Measurements from ENCODE around the gene DSEL. TPM values are rescaled to one million over a fixed set of nuclear protein-coding genes. Genes with fewer than 3 reads are reported as not detected.

DSEL gene
- total RNA-seq, result 3.4 TPM
- long read RNA-seq, full-length matches to known transcripts, result 4 of 4 reads
- long read RNA-seq, partial matches to known transcripts, result 0 of 4 reads
- long read RNA-seq, other reads (novel, unspliced or antisense), result 0 of 4 reads

DNA sequence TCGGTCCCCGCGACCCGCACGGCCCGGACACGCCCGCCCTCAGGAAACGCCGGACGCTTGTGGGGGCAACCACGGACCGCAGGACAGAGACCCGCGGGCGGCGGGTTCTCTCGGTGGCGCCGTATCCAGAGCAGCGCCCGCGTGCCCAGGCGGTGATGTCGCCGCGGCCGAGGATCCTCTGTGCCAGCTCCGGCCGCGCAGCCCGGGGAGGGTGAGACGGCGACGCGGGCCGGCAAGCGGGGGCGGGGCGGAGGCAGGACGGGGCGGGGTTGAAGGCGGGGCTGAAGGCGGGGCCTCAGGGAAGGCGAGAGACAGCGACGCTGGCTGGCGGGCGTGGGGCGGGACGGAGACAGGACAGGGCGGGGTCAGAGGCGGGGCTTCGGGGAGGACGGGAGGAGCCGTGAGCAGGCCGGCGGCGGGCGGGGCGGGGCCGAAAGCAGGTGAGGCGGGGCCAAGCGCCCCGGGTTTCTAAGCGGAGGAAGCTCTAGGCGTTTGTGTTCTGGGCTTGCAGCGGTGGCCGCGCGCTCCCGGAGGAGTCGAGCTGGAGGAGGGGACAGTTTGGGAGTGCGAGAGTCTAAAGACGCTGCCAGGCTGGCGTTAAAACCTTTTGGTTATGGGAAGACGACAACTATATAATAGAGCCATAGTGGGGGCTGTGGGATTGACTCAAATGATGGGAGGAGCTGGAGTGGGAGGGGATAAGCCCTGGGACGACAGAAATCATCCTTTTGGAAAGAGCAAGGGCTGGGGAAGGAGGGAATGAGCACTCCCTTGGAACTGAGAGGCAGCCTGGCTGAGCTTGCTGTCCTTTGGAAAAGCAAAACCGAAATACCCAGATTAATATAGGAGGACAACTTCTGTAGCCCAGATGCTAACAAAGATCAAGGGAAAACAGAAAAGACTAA is at the start of gene DSEL:
TSS of gene DSEL (minus strand) at position 182 of the 905 bp plus-strand sequence. CDS start 2,112 bp downstream, outside the sequence.
- intact Hi-C loops (cut with DNase I), result loop anchor here (10.0 kb wide), 1 partner anchor 1148 kb away; no protein-coding TSS in a partner anchor

DNA sequence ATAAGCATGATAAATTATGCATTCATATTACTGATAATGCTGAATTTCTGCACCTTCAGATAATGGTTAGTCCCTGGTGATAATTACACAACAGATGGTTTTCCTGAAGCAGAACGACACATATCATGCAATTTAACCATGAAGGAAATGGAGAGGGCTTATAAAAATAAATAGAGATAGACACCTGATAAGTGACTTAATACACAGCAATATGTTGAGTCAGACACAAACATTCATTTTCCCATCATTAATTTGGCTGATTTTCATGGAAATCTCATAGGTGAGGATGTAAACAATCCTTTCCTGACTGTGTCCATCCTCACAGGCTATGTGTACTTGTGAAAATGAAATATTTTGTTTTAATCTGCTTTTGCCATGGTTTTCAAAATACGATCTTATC is 36.9 kb upstream of the DSEL start:
- no peak for DNase-seq (ENCODE audit: low spot score)
- intact Hi-C loops (cut with DNase I), result no loop called here

More for the DNA sequence above, at the start of gene DSEL:
- peak; percentile 98 for DNase-seq (ENCODE audit: low spot score)

DNA sequence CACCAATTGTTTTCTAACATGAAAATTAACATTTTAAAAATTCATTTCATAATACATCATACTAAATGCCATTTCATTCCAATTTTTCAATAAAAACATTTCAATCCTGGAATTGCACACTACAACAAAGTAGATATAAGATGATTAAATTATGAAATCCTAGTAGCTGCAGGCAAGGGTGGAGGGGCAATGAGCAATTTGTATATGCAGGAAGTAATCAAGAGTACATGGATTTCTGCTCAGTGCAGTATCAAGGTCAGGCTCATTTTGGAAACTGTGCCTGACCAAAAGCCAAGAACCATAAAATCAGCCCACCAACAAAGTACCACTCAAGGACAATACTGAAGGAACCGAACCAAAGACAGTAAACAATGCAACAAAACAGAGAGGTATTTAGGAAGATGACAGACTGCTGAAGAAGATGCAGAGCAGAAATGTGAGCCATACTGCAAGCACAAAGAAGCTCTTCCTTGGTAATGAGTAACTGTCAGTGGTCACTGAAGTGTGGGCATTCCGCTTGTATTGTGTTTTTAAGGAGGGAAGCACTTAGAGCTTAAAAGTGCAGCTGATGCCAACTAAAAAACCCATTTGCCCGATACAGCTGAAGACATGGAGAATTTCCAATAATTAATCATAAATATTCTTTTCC is 34.5 kb upstream of the DSEL start:
- DNase-seq (ENCODE audit: low spot score), result no peak
- intact Hi-C loops (cut with DNase I), result no loop called here

DNA sequence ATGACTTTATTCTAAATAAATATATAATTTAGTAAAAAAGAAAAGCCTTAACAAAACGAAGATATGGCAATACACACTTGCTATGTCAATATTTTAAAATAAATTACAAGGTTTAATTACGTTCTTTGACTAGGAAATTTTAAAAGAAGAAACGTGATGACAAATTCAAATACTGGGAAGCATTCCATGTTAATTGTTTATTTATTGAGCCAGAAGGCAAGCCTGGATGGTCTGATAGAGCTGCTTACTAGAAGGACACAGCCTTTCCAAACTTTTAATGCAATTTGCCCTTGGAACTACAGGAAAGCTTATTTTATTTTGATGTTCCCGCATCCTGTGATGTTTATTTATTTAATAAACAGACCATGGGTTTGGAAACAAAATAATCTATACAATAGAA is 33.4 kb upstream of the DSEL start:
- intact Hi-C loops (cut with DNase I), result no loop called here
- no peak for DNase-seq (ENCODE audit: low spot score)

DNA sequence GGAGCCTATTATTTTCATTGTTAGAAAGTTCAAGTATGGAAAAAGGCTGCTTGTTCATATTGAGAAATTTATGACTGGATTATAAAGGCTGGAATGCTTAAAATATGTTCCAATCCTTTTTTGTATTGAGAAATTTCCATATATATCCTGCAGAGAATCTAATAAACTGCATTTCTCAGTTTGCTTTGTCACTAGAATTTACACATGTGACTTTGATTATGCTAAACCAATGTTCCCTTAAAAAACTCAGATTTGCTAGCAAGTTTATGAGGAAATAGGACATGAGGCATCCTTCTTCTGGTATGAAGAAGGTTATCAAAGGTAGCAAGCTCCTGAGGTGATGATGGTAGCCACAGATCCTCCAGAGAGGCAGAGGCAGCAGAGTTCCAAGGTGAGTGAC is 29.2 kb upstream of the DSEL start:
- intact Hi-C loops (cut with DNase I), result no loop called here
- no peak for DNase-seq (ENCODE audit: low spot score)

DNA sequence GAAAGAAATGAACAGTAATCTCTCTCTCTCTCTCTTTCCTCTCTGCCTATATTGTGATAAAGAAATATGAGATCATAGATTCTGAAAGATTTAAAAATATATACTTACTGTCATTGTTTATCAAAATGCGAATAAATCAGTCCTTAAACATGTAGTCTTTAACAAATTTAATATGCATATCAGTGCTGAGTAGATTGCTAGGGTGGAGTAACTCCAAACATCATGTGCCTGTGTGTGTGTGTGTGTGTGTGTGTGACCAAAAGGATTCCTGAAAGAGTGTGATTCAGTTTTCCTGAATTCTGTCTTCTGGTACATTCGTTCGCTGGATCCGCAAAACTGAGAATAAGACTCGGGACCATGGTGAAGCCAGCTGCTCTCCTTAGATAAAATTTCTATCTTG is 24.0 kb upstream of the DSEL start:
- intact Hi-C loops (cut with DNase I), result no loop called here
- no peak for DNase-seq (ENCODE audit: low spot score)

DNA sequence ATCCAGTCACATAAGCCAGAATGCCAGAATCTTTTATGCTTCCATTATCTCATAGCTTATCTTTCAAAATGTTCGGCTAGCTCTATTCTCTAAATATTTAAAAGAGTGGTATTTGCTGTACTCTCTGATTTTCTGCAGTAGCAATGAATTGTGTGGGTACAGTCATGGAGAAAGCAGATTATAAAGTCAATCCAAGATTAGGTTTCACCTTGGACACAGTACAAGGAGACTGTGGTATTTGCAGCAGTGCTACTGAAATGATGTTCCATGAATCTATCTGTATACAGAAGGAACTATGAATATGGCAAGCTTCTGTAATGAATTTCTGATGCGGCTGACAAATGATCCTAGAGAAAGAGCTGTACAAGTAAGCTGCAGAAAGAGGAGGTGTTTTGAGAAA is 15.4 kb upstream of the DSEL start:
- intact Hi-C loops (cut with DNase I), result no loop called here
- no peak for DNase-seq (ENCODE audit: low spot score)

DNA sequence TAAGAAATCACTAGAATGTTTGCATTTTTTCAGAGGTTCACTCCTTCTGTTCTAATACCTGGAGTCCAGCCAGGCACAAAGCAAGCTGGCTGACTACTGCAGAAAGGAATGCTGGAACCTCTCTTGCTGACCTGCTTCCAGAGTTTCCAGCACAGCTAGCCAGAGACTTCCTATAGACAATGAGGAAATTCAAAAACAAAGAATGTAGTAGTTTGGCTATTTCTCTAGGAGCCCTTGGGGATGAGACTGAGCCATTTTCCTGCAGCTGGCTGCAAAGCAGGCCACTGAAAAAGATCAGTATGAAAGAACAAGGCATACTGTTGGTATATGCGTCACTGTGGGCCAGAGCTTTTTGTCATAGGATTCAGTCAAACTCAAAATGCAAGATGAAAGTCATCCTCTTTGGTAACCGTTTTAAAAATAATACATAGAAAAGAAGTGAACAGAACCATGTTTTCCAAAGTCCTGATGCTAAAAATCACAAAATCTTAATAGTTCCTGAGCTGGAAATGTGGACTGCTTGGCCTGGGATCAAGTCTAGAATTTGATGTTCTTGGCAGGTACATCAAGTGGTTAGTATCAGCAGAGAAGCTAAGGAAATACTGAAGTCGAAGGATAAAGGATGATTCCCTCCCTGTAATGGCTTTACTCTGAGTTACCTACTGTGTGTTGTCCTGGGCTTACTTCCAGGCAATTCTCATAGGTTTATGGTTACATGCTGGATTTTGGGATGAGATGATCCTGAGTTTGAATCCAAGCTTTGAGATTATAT is 9.0 kb upstream of the DSEL start:
- DNase-seq (ENCODE audit: low spot score), result no peak
- intact Hi-C loops (cut with DNase I), result no loop called here

DNA sequence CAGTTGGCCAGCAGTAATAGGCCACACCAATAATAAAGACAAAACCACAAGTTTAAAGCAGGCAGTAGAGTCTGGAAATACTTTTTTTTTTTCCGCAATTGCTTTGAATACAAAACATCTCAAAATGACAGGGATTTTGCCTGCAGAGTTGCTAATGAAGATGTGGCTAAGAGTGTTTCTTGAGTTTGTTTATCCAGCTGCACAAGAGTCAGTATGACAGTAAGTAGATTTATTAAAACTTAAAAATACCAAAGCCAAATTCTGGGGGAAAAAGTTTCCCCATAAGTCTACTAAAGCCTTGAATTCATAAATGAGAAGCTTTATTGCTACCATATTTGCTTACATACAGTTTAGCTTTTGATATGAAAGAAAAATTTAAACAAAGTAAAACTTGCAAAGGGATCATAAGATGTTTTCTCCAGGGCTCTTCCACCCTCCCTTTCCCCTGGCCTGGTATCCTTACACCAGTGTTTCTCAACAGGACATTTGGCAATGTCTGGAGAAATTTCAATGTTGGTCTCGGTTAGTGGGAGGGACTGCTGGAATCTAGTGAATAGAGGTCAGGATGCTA is 3.9 kb upstream of the DSEL start:
- no peak for DNase-seq (ENCODE audit: low spot score)
- intact Hi-C loops (cut with DNase I), result no loop called here

DNA sequence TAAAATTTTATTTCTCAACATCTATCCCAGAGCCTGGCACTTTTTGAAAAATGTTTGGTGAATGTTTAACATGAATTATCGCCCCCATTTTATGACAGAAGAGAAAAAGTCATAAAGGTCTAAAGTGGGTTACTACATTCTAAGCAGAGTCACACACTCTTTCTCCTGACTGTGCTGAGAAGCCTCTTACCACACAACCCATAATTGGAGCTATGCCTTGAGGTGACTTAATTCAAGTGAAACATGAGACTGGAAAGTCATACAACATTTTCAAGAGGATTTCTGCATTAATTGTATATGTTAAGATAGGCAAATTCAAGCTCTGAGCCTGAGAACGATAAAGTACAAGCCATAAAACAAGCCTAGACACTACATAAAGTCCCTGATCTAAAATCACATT is 3.1 kb upstream of the DSEL start:
- no peak for DNase-seq (ENCODE audit: low spot score)
- intact Hi-C loops (cut with DNase I), result loop anchor here (10.0 kb wide), 1 partner anchor 1145 kb away; no protein-coding TSS in a partner anchor

DNA sequence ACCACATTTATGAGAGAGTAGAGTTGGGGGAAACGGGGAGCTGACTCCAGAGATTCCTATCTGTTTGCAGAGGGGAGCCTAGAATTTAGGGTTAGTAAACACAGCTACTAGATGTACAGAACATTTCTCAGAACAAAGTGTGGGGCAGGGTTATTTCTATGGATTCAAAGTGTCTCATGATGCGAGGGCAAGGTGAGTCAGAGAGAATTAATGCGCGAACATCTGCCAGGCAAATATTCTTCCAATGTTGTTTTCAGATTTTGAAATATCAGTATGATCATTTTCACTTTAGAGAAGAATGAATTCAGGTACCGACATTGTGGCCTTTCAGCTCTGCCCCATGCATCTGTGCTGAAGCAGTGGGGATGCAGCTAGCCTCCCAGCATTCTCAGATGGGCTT is 2.0 kb upstream of the DSEL start:
- DNase-seq (ENCODE audit: low spot score), result no peak
- intact Hi-C loops (cut with DNase I), result loop anchor here (10.0 kb wide), 1 partner anchor 1146 kb away; no protein-coding TSS in a partner anchor

DNA sequence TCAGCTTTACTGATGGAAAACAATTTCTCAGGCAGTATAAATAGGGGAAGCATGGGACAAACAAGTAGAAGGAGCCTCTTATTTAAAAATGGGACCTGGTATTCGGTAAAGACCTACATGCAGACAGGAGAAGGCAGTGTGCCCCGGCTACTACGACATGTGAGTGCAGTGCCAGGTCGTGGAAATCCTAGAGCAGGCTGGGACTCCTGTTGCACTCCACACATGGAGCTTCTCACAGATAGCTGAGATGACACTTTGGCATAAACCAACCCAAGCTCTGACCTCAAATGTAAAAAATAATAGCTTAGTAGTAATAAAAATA is 885 bp upstream of the DSEL start:
- intact Hi-C loops (cut with DNase I), result loop anchor here (10.0 kb wide), 1 partner anchor 1147 kb away; no protein-coding TSS in a partner anchor

DNA sequence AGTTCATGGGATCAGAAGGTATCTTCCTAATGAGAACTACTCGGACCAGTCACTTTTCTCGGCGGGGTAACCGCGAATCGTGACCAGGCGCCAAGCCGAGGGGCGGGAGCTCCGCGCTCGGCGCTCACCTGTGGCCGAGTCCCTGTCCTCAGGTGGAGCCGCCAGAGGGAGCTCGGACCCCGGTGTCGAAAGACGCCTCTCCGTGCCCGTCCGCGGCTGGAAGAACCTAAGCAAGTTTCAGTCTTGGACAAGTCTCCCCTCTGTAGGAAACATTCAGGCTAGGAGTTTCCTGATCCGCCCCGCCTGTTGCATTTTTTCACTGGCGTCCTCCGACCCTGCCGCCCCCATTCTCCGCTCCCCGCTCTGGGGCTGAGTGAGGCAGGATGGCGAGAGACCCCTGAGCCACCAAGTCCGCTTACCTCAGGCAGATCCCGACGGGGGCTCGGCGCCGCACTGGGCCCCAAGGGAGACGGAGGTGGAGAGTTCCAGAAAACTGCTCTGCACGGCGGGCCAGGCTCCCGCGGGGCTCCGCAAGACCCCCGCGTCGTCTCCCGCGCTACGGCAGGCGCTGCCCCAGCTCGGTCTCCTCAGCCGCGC is 480 bp downstream of the DSEL start:
- intact Hi-C loops (cut with DNase I), result loop anchor here (10.0 kb wide), 1 partner anchor 1149 kb away; no protein-coding TSS in a partner anchor
- DNase-seq (ENCODE audit: low spot score), result peak; percentile 87

More for the DNA sequence above, 885 bp upstream of the DSEL start:
- DNase-seq (ENCODE audit: low spot score), result no peak

DNA sequence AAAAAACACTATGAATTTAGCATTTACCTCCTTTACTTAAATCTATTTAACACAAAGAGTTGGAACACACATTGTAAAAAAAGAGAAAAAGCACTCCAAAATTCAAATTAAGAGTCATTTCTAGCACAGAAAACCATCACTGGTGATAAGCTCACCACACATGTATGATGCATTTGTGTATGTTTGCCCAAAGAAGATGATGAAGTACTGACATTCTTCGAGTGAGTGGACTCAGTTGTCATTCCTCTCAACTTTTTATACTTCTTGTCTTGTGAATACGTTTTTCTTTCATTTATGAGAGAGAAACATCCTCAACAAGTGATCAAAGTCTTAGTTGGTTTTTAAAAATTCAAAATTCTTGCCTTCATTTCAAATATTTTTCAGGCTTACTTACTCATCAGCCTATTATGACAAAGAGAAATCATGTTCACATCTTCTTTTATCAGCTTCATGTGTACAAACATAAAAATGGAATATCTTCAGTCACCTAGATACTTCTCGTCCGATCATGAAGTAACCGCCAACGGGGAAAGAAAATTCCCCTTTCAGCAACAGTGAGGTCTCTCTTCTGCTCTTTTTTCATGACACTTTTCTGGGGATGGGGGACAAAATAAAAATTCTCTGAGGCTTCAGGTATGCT is 1.5 kb downstream of the DSEL start:
- DNase-seq (ENCODE audit: low spot score), result no peak
- intact Hi-C loops (cut with DNase I), result loop anchor here (10.0 kb wide), 1 partner anchor 1150 kb away; no protein-coding TSS in a partner anchor

DNA sequence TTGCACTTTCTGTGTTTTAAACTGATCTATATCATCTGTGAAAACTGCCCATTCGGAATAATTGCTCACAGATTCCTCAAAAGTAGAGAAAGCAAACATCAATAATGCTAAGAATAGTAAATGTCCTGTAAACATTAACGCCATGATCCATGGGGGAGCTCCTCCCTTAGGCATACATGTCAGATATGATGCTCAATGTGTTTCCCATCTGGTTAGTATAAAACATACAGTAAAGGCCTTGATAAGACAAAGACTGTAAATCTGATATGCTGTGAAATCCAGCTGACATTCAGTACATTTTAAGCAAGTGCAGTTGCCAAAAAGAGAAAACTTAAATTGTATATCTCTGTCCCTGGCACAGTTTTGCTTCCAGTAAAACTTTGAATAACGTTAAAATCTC is 2.1 kb downstream of the DSEL start:
- intact Hi-C loops (cut with DNase I), result loop anchor here (10.0 kb wide), 1 partner anchor 1150 kb away; no protein-coding TSS in a partner anchor
- no peak for DNase-seq (ENCODE audit: low spot score)

DNA sequence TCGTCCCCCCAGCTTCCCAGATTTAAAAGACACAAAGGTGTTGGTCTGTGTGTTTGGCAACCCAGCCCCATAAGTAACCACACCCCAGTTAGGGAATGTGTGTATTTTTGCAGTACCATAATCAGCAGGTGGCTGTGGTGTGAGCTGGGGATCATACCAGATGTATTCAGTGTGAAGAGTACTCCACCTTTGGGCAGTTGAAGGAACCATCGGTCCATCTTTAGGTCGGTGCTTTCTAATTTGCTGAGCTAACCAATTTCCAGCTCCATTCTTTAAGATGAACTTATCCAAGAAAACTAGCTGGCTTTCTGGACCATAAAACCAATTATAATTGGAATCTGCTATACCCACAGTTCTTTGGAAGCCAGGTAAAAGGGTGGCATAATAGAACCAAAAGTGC is 3.2 kb downstream of the DSEL start:
- intact Hi-C loops (cut with DNase I), result loop anchor here (10.0 kb wide), 1 partner anchor 1152 kb away; no protein-coding TSS in a partner anchor
- DNase-seq (ENCODE audit: low spot score), result no peak

DNA sequence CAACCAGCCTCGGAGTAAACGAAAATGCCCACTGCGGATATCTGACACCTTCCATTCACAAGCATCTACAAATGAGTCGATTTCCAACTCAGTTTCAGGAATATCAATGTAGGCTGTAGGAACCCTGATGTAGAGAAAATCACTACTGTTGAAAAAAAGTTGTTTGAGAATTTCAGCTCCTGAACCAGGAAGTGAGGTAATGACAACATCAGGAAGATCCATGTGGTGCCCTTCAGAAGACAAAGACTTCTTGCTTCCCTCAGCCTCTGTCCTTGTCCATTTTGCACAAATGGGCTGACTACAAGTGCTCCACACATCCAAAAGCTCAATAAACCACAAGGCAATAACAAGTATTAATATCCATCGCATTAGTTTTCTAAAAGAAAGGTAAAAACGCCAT is 4.7 kb downstream of the DSEL start:
- no peak for DNase-seq (ENCODE audit: low spot score)
- intact Hi-C loops (cut with DNase I), result loop anchor here (10.0 kb wide), 1 partner anchor 1153 kb away; no protein-coding TSS in a partner anchor

DNA sequence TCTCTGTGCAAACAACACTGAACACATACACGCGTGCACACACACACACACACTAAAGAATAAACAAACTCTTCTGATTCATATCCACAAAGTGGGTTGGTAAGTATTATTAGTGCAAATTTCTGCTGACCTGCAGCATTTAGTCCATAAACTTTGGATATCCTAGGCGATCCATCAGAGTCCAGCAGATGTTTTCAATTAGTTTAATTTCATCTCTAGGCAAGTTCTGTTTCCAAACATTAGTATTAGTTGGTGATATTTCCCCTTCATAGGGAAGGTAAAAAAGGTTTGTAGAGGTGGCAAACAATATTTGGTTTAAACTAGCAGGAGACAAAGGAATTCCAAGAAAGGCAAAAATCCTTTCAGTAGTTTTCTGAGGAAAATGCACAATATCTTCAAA is 5.7 kb downstream of the DSEL start:
- intact Hi-C loops (cut with DNase I), result loop anchor here (10.0 kb wide), 1 partner anchor 1154 kb away; no protein-coding TSS in a partner anchor
- DNase-seq (ENCODE audit: low spot score), result no peak
